ENCODE data around the gene HCLS1.
"Not testable (repeated sequence)": the region's sequence is repeated elsewhere in the genome, so short reads cannot be mapped to it uniquely, and the experiment has no call there.

Gene HCLS1, protein sequence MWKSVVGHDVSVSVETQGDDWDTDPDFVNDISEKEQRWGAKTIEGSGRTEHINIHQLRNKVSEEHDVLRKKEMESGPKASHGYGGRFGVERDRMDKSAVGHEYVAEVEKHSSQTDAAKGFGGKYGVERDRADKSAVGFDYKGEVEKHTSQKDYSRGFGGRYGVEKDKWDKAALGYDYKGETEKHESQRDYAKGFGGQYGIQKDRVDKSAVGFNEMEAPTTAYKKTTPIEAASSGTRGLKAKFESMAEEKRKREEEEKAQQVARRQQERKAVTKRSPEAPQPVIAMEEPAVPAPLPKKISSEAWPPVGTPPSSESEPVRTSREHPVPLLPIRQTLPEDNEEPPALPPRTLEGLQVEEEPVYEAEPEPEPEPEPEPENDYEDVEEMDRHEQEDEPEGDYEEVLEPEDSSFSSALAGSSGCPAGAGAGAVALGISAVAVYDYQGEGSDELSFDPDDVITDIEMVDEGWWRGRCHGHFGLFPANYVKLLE

GRCh38 chr3:121660356-121661171 lies at the start of gene HCLS1:
TSS of gene HCLS1 (minus strand) at chr3:121660903. CDS start at chr3:121658347, 2,556 bp downstream.
- DNase-seq: no peak

GRCh38 chr3:121710347-121710746 lies 49.6 kb upstream of the HCLS1 start:
- no peak for DNase-seq

- DNase-seq: no peak
These were observed 47.0 kb upstream of the HCLS1 start for GRCh38 chr3:121707531-121708273.

GRCh38 chr3:121705541-121705940 lies 44.8 kb upstream of the HCLS1 start:
- no peak for DNase-seq

GRCh38 chr3:121703973-121704372 lies 43.3 kb upstream of the HCLS1 start:
- DNase-seq: no peak

- no peak for DNase-seq
These were observed 38.2 kb upstream of the HCLS1 start for GRCh38 chr3:121698901-121699300.

- DNase-seq: no peak
These were observed 37.8 kb upstream of the HCLS1 start for GRCh38 chr3:121698476-121698875.

GRCh38 chr3:121696186-121696585 lies 35.5 kb upstream of the HCLS1 start:
- no peak for DNase-seq

DNA sequence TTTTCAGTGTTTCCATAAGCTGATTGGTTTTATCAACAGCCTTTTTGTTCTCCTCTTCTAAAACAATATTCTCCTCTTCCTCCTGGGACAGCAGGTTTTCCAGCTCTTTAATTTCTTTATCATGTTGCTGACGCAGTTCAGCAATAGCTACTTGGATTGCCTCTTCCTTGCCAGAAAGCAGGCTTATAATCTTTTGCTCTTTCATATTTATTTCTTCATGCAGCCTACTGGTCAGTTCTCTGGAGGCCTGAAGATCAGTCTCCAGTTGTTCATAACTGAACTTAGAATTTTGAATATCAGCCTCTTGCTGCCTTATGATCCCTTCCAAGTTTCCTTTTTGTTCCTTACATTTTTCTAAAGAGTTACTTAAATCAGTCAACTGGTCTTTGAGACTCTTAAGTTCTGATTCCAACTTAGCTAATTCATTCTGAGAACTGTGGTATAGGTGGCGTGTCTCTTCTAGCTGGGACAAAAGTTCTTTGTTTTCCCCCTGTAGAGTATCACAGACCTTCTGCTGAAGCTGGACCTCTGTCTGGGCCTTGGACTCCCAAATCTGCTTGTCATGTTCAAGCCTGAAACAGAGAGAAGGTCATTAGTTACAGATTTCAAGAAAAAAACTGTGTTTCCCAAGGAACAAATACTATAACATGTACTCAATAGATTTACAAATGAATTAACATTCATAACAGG lies 31.5 kb upstream of the HCLS1 start:
- no peak for DNase-seq

DNA sequence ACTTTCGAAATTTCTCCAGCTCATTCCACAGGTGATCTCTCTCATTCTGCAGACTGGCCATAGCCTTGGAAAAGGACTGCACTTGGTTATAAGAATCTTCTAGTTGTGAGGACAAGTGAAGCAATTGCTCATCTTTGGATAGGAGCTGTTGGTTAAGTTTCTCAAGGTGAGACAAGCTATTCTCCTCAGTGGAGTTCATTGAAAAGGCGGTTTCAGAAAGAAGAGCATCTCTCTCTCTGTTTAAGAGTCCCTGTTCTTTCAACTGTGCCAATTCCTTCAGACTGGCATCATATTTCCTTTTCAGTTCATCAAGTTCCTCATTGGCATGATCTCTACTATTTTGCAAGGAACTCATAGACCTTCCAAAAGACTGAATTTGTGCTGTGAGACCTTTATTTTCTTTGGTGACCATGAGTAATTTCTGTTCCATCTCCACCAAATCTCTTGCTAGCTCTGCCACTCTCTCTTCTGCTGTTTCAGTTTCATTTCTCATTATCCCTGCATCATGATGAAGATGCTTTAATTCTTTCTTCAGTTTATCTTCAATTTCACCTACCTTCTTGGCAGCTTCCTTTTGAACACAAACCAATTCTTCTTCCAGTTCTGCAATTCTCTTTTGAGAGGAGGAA lies 30.2 kb upstream of the HCLS1 start:
- no peak for DNase-seq

DNA sequence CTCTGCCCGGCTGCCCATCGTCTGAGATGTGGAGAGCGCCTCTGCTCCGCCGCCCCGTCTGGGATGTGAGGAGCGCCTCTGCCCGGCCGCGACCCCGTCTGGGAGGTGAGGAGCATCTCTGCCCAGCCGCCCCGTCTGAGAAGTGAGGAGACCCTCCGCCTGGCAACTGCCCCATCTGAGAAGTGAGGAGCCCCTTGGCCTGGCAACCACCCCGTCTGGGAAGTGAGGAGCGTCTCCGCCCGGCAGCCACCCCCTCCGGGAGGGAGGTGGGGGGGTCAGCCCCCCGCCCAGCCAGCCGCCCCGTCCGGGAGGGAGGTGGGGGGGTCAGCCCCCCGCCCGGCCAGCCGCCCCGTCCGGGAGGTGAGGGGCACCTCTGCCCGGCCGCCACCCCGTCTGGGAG lies 28.0 kb upstream of the HCLS1 start:
- DNase-seq: not testable (repeated sequence)

DNA sequence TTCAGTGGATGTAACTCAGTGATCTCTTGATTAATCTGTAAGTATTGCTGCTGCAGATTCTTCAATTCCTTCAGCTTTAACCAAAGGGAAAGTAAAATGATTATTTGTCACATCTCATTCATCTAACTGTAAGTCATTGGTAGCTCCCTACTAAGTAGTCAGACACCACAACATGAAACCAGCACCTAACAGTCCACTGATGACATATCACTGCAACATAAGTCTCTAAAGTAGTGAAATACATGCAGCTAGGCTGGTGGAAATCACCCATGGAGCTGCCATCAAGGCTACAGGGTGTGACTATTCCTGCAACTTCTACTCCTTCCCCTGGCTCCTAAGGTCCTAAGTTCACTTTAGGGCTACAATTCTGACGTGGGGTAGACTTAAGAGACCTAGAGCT lies 21.1 kb upstream of the HCLS1 start:
- DNase-seq: no peak

GRCh38 chr3:121677141-121677540 lies 16.4 kb upstream of the HCLS1 start:
- DNase-seq: no peak

DNA sequence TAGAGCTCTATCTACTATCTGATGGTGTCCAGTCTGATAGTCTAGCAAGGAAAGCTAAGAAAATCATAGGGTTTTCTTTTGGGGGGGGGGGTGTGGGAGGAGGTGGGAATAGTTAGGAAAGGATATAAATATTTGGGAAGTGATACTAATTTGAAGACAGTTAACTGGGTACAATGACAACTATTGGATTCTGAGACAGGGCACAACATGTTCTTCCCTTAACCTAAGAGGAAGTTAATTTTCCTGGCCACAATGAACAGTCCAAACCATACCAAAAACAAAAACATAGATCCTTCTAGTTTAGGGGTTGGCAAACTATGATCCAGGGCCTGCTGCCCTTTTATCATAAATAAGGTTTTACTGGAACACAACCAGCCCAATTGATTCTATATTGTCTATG lies 10.0 kb upstream of the HCLS1 start:
- DNase-seq: no peak

DNA sequence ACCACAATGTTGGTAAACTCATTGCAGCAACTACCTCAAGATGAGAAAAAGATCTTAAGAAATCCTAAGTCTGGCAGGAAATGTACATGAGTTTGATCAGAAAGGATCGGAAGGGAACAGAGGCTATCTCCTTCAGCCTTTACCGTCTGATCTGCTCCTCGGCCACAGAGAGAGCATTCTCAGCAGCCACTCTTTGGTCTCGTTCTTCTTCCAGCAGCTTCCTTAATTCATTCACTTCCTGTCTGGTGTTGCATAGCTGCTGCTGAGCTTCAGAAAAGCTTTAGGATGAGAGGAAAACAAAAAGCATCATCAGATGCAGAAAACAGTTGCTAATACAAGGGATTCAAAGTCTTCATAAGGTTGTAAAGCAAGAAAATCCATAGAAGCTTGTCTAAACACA lies 6.6 kb upstream of the HCLS1 start:
- no peak for DNase-seq

- DNase-seq: no peak
These were observed 4.8 kb upstream of the HCLS1 start for GRCh38 chr3:121665488-121665887.

DNA sequence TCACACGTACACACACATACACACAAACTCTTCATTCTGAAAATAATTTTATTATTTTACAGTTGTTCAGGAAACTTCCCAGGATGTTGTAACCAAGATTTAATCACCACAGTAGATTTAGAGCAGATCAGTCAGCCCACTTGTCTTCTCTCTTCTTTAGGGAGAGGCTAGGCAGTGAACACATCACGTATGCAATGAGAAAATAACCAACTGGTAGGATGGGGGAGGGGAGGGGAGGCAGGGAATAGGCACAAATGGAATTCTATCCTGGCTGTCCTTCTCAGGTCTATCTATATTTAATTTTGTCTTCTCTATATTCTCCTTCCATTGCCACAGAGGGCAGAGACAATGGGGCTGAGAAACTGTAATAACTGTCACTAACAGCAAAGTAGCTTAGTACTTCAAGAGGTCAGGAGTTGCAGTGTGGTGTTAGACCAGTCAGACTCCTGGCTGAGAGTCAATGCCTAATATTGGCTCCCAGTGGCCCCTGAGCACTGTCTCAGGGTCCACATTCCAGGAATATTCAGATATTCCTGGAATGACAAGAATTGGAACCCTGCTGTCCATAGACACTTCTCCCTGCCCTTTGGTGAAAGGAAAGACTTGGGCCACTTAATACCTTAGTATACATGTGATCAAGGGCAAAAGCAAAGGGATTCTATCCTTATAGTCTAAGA lies 2.6 kb upstream of the HCLS1 start:
- no peak for DNase-seq

- no peak for DNase-seq
These were observed 2.0 kb upstream of the HCLS1 start for GRCh38 chr3:121662742-121663141.

DNA sequence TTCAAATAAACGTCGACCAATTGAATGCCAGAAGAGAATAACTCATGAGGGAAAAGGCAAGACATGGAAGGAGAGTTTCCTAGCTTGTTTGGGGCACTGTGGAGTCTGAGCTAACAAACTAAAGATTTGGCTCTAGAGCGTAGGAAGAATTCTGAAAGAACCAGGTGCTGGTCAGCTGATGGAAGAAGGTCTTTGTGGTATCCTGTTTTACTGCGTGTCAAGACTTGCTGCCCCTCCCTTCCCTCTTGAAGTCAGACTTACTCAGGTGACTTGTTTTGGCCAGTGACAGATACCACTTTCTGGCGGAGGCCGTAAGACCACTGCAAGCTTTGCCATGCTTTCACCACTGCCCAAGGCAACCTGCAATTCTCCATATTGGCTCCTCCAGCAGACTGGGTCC lies 673 bp upstream of the HCLS1 start:
- no peak for DNase-seq

DNA sequence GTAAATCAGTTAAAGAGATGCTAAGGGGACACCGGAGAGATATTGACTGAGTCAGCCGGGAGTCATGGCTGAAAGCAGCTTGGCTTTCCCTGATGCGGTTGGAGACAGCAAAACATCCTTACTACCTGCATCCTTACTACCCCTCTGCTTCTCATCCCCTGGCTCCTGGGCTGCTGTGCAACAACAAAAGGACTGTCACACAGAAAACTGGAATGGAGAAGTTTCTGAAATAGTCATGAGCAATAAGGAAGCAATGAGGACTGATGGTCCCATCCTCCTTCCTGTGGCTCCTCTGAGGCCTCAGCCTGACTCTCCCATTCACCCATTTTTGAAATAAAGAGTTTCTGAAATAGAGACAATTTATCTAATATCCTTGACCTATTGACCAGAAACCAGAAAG lies 1.1 kb downstream of the HCLS1 start:
- no peak for DNase-seq

DNA sequence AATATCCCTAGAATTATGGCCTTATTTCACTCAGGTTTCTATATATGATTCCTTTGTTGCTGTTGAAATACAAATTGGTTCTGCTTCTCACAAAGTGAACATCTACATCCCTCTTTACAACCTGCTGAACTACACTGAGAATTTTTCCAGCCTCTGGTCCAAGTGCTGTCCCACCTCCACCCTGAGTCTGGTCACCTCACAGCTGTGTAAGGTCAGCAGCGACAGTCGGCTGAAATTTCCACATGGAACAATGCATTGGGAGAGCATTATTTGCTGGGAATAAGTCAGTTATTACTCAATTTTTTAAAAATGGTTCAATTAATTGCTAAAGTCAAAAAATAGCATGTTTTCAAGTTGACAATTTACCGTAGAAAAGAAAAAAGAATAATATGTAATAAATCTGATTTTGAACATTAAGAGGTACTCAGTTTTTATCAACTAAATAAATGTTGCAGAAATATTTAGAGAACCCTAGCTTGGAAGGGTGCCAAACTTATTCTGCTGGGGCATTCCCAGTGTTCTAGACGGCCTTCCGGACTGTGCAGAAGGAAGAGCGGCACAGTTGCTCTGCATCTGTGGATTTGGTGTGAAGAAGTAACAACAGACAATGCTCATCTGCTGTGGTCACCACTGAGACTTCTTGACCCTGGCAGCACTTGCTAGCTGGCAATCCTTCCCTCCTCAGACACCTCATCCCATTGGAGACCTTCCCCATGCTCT lies 1.8 kb downstream of the HCLS1 start:
- DNase-seq: no peak

Measured in NCI-H345 (cell line).